ENCODE measurements around the gene ENDOV.

DNA sequence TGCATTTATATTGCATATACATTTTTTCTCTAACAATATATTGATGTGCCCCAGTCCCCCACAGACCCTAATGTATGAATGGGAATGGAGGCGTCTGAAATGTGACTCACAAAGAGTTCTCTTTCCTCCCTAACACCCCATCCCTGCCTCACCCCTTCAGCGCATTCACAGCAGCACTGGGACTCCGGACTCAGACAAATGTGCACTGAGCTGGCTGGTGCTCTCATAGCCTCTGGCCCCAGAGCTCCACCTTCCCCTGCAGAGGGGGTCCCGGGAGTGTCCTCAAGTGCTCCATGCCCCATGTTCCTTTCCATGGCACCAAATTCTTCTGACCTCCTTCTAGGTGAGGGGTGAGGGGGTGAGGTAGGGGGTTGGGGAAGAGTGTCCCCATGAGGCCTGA lies 40.8 kb downstream of the ENDOV start:
- TF ChIP-seq POLR2AphosphoS5 (IDR thresholded peaks at IDR 0.05) (no peak), POLR2A (IDR thresholded peaks at IDR 0.05; ENCODE audit: low read depth) (no peak), EP300 (IDR thresholded peaks at IDR 0.05) (no peak)
- TF ChIP-seq, protein P1, sequence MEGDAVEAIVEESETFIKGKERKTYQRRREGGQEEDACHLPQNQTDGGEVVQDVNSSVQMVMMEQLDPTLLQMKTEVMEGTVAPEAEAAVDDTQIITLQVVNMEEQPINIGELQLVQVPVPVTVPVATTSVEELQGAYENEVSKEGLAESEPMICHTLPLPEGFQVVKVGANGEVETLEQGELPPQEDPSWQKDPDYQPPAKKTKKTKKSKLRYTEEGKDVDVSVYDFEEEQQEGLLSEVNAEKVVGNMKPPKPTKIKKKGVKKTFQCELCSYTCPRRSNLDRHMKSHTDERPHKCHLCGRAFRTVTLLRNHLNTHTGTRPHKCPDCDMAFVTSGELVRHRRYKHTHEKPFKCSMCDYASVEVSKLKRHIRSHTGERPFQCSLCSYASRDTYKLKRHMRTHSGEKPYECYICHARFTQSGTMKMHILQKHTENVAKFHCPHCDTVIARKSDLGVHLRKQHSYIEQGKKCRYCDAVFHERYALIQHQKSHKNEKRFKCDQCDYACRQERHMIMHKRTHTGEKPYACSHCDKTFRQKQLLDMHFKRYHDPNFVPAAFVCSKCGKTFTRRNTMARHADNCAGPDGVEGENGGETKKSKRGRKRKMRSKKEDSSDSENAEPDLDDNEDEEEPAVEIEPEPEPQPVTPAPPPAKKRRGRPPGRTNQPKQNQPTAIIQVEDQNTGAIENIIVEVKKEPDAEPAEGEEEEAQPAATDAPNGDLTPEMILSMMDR (IDR thresholded peaks at IDR 0.05), result no peak
